ENCODE data around the gene SRPX2.

DNA sequence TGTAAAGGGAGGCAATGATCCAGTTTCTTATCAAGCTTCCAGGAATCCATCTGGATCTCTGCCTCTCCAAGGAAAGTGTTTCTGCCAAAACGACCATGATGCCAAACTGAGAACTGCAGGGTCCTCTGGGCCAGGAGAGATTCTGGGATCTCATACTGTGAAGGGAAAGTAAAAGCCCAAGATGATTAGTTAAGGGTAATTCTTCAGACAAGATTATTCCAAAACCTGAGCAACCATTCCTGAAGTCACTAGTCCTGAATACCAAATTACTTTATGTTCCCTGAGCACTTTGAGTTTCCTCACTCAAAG, 42.0 kb downstream of the SRPX2 start:
- TF ChIP-seq, protein P1, sequence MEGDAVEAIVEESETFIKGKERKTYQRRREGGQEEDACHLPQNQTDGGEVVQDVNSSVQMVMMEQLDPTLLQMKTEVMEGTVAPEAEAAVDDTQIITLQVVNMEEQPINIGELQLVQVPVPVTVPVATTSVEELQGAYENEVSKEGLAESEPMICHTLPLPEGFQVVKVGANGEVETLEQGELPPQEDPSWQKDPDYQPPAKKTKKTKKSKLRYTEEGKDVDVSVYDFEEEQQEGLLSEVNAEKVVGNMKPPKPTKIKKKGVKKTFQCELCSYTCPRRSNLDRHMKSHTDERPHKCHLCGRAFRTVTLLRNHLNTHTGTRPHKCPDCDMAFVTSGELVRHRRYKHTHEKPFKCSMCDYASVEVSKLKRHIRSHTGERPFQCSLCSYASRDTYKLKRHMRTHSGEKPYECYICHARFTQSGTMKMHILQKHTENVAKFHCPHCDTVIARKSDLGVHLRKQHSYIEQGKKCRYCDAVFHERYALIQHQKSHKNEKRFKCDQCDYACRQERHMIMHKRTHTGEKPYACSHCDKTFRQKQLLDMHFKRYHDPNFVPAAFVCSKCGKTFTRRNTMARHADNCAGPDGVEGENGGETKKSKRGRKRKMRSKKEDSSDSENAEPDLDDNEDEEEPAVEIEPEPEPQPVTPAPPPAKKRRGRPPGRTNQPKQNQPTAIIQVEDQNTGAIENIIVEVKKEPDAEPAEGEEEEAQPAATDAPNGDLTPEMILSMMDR (IDR thresholded peaks at IDR 0.05) = no peak
- no peak for TF ChIP-seq POLR2A (IDR thresholded peaks at IDR 0.05)

Data from right lobe of liver (tissue), 4 donors.